Measurements from ENCODE around the gene DCX.

DNA sequence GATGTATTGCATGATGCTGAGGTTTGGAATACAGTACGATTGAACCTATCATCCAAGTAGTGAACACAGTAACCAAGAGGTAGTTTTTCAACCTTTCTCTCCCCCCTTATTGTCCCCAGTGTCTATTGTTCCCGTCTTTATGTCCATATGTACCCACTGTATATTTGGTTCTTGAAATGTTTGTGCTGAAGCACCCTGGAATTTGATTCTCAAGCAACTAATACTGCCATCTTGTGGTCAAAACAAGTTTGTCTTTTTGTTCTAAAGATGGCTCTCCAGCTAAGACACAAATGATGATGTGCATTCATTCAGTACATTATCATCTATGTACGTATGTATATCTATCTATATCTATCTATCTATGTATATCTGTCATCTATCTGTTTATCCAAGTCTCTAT is 33.5 kb upstream of the DCX start:
- TF ChIP-seq, protein P1, sequence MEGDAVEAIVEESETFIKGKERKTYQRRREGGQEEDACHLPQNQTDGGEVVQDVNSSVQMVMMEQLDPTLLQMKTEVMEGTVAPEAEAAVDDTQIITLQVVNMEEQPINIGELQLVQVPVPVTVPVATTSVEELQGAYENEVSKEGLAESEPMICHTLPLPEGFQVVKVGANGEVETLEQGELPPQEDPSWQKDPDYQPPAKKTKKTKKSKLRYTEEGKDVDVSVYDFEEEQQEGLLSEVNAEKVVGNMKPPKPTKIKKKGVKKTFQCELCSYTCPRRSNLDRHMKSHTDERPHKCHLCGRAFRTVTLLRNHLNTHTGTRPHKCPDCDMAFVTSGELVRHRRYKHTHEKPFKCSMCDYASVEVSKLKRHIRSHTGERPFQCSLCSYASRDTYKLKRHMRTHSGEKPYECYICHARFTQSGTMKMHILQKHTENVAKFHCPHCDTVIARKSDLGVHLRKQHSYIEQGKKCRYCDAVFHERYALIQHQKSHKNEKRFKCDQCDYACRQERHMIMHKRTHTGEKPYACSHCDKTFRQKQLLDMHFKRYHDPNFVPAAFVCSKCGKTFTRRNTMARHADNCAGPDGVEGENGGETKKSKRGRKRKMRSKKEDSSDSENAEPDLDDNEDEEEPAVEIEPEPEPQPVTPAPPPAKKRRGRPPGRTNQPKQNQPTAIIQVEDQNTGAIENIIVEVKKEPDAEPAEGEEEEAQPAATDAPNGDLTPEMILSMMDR (conservative IDR thresholded peaks at IDR 0.05 in 1 of 2, IDR thresholded peaks at IDR 0.05 in 1 of 2; ENCODE audit: extremely low read depth in 1 of 2, insufficient read depth in 1 of 2, low read depth in 1 of 2, low read length in 2 of 2): peak; percentile 50 to 67
- TF ChIP-seq EZH2 (IDR thresholded peaks at IDR 0.05; ENCODE audit: borderline replicate concordance, low read length): no peak

All from mammary epithelial cell (primary cell).